ENCODE results near the gene COX10.
"Not testable (repeated sequence)": the region's sequence is repeated elsewhere in the genome, so short reads cannot be mapped to it uniquely, and the experiment has no call there.

- TF ChIP-seq, protein P1, sequence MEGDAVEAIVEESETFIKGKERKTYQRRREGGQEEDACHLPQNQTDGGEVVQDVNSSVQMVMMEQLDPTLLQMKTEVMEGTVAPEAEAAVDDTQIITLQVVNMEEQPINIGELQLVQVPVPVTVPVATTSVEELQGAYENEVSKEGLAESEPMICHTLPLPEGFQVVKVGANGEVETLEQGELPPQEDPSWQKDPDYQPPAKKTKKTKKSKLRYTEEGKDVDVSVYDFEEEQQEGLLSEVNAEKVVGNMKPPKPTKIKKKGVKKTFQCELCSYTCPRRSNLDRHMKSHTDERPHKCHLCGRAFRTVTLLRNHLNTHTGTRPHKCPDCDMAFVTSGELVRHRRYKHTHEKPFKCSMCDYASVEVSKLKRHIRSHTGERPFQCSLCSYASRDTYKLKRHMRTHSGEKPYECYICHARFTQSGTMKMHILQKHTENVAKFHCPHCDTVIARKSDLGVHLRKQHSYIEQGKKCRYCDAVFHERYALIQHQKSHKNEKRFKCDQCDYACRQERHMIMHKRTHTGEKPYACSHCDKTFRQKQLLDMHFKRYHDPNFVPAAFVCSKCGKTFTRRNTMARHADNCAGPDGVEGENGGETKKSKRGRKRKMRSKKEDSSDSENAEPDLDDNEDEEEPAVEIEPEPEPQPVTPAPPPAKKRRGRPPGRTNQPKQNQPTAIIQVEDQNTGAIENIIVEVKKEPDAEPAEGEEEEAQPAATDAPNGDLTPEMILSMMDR (IDR thresholded peaks at IDR 0.05), result not testable (repeated sequence)
- TF ChIP-seq POLR2A (IDR thresholded peaks at IDR 0.05), result not testable (repeated sequence)
Measured at GRCh38 chr17:14192039-14192438, 122.7 kb downstream of the COX10 start.

Data from esophagus squamous epithelium (tissue), 4 donors.